Measurements from ENCODE around the gene HEBP1. TPM values are rescaled to one million over a fixed set of nuclear protein-coding genes. Genes with fewer than 3 reads are reported as not detected.

Gene HEBP1
- total RNA-seq, 1 experiment from 2014 or later, result 9.1 TPM

- Histone ChIP-seq H3K4me1 (peaks cover 4% of the 10 kb centered on the region; the same call in 1 of the 2 replicates), H3K9me3 (replicated peaks) (no peaks in the 10 kb centered on the region), H3K4me3 (no peak overlapping the region), H3K27me3 (no peaks in the 10 kb centered on the region), H3K27ac (no peak overlapping the region), H3K36me3 (no peaks in the 10 kb centered on the region)
- no peak for DNase-seq
Observed at GRCh38 chr12:13002301-13003097, 2.4 kb upstream of the HEBP1 start.

GRCh38 chr12:13001775-13002040 is 1.6 kb upstream of the HEBP1 start:
- no peak for DNase-seq
- no peaks in the 10 kb centered on the region for H3K27me3 ChIP-seq
- H3K36me3 ChIP-seq, result no peaks in the 10 kb centered on the region
- H3K4me3 ChIP-seq, result peak overlapping the region; percentile 95
- peaks cover 4% of the 10 kb centered on the region; the same call in 1 of the 2 replicates for H3K4me1 ChIP-seq
- H3K9me3 ChIP-seq (replicated peaks), result no peaks in the 10 kb centered on the region
- H3K27ac ChIP-seq, result peak overlapping the region; percentile 65

- Histone ChIP-seq H3K4me1 (peaks cover 4% of the 10 kb centered on the region; the same call in 1 of the 2 replicates), H3K4me3 (peak overlapping the region; percentile 95), H3K36me3 (no peaks in the 10 kb centered on the region), H3K27ac (peak overlapping the region; percentile 65), H3K27me3 (no peaks in the 10 kb centered on the region), H3K9me3 (replicated peaks) (no peaks in the 10 kb centered on the region)
- peak; percentile 57 to 73 for DNase-seq
Observed at GRCh38 chr12:13000925-13001774, 1.1 kb upstream of the HEBP1 start.

GRCh38 chr12:13000616-13000924 is 505 bp upstream of the HEBP1 start:
- no peak for DNase-seq
- Histone ChIP-seq H3K9me3 (replicated peaks) (no peaks in the 10 kb centered on the region), H3K27ac (peak overlapping the region; percentile 65), H3K4me3 (peak overlapping the region; percentile 95), H3K27me3 (no peaks in the 10 kb centered on the region), H3K36me3 (no peaks in the 10 kb centered on the region), H3K4me1 (peaks cover 4% of the 10 kb centered on the region; the same call in 1 of the 2 replicates)

- no peak for DNase-seq
Observed at GRCh38 chr12:12999271-12999958, 650 bp downstream of the HEBP1 start.

GRCh38 chr12:12998248-12998647 is 1.8 kb downstream of the HEBP1 start:
- DNase-seq, result no peak
- Histone ChIP-seq H3K9me3 (replicated peaks) (no peaks in the 10 kb centered on the region), H3K36me3 (no peaks in the 10 kb centered on the region), H3K27me3 (no peaks in the 10 kb centered on the region), H3K4me1 (peaks cover 4% of the 10 kb centered on the region; the same call in 1 of the 2 replicates), H3K27ac (no peak overlapping the region), H3K4me3 (no peak overlapping the region)

More at GRCh38 chr12:12999271-12999958, 650 bp downstream of the HEBP1 start:
- Histone ChIP-seq H3K4me1 (peaks cover 4% of the 10 kb centered on the region; the same call in 1 of the 2 replicates), H3K27me3 (no peaks in the 10 kb centered on the region), H3K9me3 (replicated peaks) (no peaks in the 10 kb centered on the region), H3K4me3 (peak overlapping the region; percentile 95), H3K27ac (peak overlapping the region; percentile 46; the same call in 1 of the 2 replicates), H3K36me3 (no peaks in the 10 kb centered on the region)

- Histone ChIP-seq H3K27me3 (no peaks in the 10 kb centered on the region), H3K4me1 (peaks cover 4% of the 10 kb centered on the region; the same call in 1 of the 2 replicates), H3K36me3 (no peaks in the 10 kb centered on the region), H3K9me3 (replicated peaks) (no peaks in the 10 kb centered on the region), H3K4me3 (no peak overlapping the region), H3K27ac (no peak overlapping the region)
- no peak for DNase-seq
Observed at GRCh38 chr12:12997734-12998133, 2.3 kb downstream of the HEBP1 start.

- Histone ChIP-seq H3K27me3 (no peaks in the 10 kb centered on the region), H3K27ac (no peak overlapping the region), H3K4me3 (no peak overlapping the region), H3K4me1 (peaks cover 4% of the 10 kb centered on the region; the same call in 1 of the 2 replicates), H3K36me3 (no peaks in the 10 kb centered on the region), H3K9me3 (replicated peaks) (no peaks in the 10 kb centered on the region)
- no peak for DNase-seq
Observed at GRCh38 chr12:12997156-12997555, 2.9 kb downstream of the HEBP1 start.

GRCh38 chr12:12996209-12996608 is 3.9 kb downstream of the HEBP1 start:
- no peak for DNase-seq
- H3K4me1 ChIP-seq, result peaks cover 4% of the 10 kb centered on the region; the same call in 1 of the 2 replicates
- H3K27me3 ChIP-seq, result no peaks in the 10 kb centered on the region
- no peak overlapping the region for H3K27ac ChIP-seq
- no peaks in the 10 kb centered on the region for H3K9me3 ChIP-seq (replicated peaks)
- no peaks in the 10 kb centered on the region for H3K36me3 ChIP-seq
- no peak overlapping the region for H3K4me3 ChIP-seq

- no peak overlapping the region for H3K27ac ChIP-seq
- no peaks in the 10 kb centered on the region for H3K36me3 ChIP-seq
- H3K4me3 ChIP-seq, result no peak overlapping the region
- H3K4me1 ChIP-seq, result peaks cover 4% of the 10 kb centered on the region; the same call in 1 of the 2 replicates
- no peaks in the 10 kb centered on the region for H3K27me3 ChIP-seq
- no peaks in the 10 kb centered on the region for H3K9me3 ChIP-seq (replicated peaks)
- no peak for DNase-seq
Observed at GRCh38 chr12:12995088-12995487, 5.0 kb downstream of the HEBP1 start.

GRCh38 chr12:12993367-12993766 is 6.7 kb downstream of the HEBP1 start:
- Histone ChIP-seq H3K4me3 (no peak overlapping the region), H3K4me1 (no peaks in the 10 kb centered on the region), H3K9me3 (replicated peaks) (no peaks in the 10 kb centered on the region), H3K36me3 (0 out of 2 replicates have a peak, but pooled peaks cover 1% of the 10 kb centered on the region), H3K27me3 (no peaks in the 10 kb centered on the region), H3K27ac (no peak overlapping the region)
- DNase-seq, result no peak

GRCh38 chr12:12992418-12993130 is 7.5 kb downstream of the HEBP1 start:
- Histone ChIP-seq H3K4me1 (no peaks in the 10 kb centered on the region), H3K36me3 (0 out of 2 replicates have a peak, but pooled peaks cover 2% of the 10 kb centered on the region), H3K4me3 (no peak overlapping the region), H3K27me3 (no peaks in the 10 kb centered on the region), H3K27ac (no peak overlapping the region), H3K9me3 (replicated peaks) (no peaks in the 10 kb centered on the region)
- no peak for DNase-seq

GRCh38 chr12:12990700-12991468 is 9.2 kb downstream of the HEBP1 start:
- Histone ChIP-seq H3K4me1 (no peaks in the 10 kb centered on the region), H3K9me3 (replicated peaks) (no peaks in the 10 kb centered on the region), H3K27me3 (no peaks in the 10 kb centered on the region), H3K27ac (no peak overlapping the region), H3K4me3 (no peak overlapping the region), H3K36me3 (0 out of 2 replicates have a peak, but pooled peaks cover 2% of the 10 kb centered on the region)
- DNase-seq, result no peak
